ENCODE results near the gene ZNF729.

DNA sequence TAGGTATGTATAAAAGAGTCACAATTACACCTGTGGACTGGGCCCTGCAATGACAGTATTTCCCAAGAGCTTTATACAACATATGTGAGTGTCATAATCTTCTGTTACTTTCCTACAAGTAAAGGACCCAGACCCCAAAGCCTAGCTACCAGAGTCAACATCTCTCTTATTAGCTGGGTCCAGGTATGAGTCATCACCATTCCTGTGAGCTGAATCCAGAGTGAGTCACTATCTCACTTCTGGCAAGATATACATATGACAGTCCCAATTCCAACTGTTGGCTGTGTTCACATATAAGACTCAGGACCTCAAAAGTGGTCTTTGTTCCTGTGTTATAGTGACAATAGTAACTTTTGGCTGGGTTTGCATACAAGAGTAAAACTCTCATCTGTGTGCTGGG lies 46.7 kb downstream of the ZNF729 start:
- TF ChIP-seq, protein P1, sequence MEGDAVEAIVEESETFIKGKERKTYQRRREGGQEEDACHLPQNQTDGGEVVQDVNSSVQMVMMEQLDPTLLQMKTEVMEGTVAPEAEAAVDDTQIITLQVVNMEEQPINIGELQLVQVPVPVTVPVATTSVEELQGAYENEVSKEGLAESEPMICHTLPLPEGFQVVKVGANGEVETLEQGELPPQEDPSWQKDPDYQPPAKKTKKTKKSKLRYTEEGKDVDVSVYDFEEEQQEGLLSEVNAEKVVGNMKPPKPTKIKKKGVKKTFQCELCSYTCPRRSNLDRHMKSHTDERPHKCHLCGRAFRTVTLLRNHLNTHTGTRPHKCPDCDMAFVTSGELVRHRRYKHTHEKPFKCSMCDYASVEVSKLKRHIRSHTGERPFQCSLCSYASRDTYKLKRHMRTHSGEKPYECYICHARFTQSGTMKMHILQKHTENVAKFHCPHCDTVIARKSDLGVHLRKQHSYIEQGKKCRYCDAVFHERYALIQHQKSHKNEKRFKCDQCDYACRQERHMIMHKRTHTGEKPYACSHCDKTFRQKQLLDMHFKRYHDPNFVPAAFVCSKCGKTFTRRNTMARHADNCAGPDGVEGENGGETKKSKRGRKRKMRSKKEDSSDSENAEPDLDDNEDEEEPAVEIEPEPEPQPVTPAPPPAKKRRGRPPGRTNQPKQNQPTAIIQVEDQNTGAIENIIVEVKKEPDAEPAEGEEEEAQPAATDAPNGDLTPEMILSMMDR (conservative IDR thresholded peaks at IDR 0.05; ENCODE audit: low read depth in 2 of 2) = no peak
- TF ChIP-seq REST (IDR thresholded peaks at IDR 0.05; ENCODE audit: unreplicated experiment) (no peak), EZH2 (IDR thresholded peaks at IDR 0.05; ENCODE audit: low read depth, unreplicated experiment) (no peak), EZH2phosphoT487 (IDR thresholded peaks at IDR 0.05; ENCODE audit: unreplicated experiment) (no peak), POLR2AphosphoS5 (IDR thresholded peaks at IDR 0.05; ENCODE audit: low read depth) (no peak)

All from GM23338 (cell line).